Measurements from ENCODE around the gene AHCYL2. TPM values are rescaled to one million over a fixed set of nuclear protein-coding genes. Genes with fewer than 3 reads are reported as not detected.

The AHCYL2 gene
- total and polyA plus RNA-seq, 5 donors from 2014 or later, result 6.2 to 18.5 (median 8.3) TPM

DNA sequence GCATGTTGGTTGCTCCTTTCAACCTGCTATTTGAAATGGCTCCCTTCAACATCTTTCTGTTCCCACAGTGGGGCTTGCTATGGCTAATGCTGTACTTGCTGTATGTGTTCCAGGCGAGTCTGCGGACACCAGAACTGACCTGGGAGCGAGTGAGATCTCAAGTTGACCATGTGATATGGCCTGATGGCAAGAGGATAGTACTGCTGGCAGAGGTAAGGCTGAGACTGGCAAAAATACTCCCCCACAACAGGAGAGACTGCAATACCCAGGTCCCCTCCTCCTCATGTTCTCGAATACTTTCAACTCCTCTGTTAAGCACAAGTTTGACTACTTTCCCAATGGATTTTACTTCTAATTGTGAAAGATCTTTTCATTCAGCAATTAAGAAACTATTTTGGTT lies 197.9 kb downstream of the AHCYL2 start:
- Histone ChIP-seq H3K4me1 (ENCODE audit: control insufficient read depth, insufficient read depth, low read length, poor library complexity, severe bottlenecking) (no peaks in the 10 kb centered on the region), H3K36me3 (ENCODE audit: control insufficient read depth, insufficient read depth, low read length) (peaks cover 18% of the 10 kb centered on the region), H3K27me3 (ENCODE audit: control insufficient read depth, insufficient read depth, low read length) (no peaks in the 10 kb centered on the region), H3K4me3 (ENCODE audit: low read depth, low read length) (no peak overlapping the region), H3K27ac (ENCODE audit: insufficient read depth, low read length, poor library complexity, severe bottlenecking) (no peak overlapping the region), H3K9me3 (ENCODE audit: control insufficient read depth in 2 of 2, low read length in 2 of 2) (no peaks in the 10 kb centered on the region)
- ATAC-seq (ENCODE audit: low read depth in 2 of 2) (no peak), DNase-seq (no peak)
- H3K27ac Mint-ChIP-seq, result no peak overlapping the region
- H3K36me3 Mint-ChIP-seq, result peaks cover 47% of the 10 kb centered on the region
- H3K9me3 Mint-ChIP-seq, result no peaks in the 10 kb centered on the region
- no peak overlapping the region for H3K4me3 Mint-ChIP-seq
- H3K4me1 Mint-ChIP-seq, result peaks cover 0 to 2% (median 0%) of the 10 kb centered on the region in 4 donors
- no peaks in the 10 kb centered on the region for H3K27me3 Mint-ChIP-seq

DNA sequence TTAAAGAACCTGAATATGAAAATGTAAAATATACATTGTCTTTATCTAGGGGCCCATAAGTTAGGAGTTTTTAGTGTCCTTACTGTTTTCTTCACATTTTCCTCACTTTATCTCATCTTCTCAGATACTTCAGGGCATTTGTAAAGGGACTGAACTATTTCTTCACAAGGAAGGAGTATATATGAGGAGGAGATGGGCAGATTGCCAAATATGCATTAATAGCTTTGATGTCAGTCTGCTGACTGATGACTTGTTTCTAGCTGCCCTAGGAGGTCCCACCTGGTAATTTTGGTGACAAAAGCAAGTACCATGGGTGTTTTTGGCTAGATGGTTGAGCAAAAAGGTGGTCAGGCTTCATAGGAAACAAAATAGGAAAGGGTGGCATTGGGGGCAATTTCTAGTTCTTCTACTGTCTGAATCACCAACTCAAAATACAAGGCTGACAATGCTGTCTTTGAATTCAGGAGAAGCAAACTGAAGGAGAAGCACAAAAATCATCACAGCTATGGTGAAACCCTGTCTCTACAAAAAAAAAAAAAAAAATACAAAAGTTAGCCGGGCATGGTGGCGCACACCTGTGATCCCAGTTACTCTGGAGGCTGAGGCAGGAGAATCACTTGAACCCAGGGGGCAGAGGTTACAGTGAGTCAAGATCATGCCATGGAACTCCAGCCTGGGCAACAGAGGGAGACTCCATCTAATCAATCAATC lies 199.0 kb downstream of the AHCYL2 start:
- ATAC-seq (ENCODE audit: low read depth in 2 of 2), result no peak
- Mint-ChIP-seq H3K4me1 (peaks cover 0 to 2% (median under 1%) of the 10 kb centered on the region in 4 donors), H3K27me3 (no peaks in the 10 kb centered on the region), H3K9me3 (no peaks in the 10 kb centered on the region), H3K4me3 (no peak overlapping the region), H3K27ac (peak overlapping the region in 1 of 3 donors; percentile 49), H3K36me3 (peaks cover 47% of the 10 kb centered on the region)
- DNase-seq, result no peak
- H3K4me1 ChIP-seq (ENCODE audit: control insufficient read depth, insufficient read depth, low read length, poor library complexity, severe bottlenecking), result no peaks in the 10 kb centered on the region
- no peak overlapping the region for H3K4me3 ChIP-seq (ENCODE audit: low read depth, low read length)
- H3K27ac ChIP-seq (ENCODE audit: insufficient read depth, low read length, poor library complexity, severe bottlenecking), result no peak overlapping the region
- H3K36me3 ChIP-seq (ENCODE audit: control insufficient read depth, insufficient read depth, low read length), result peaks cover 21% of the 10 kb centered on the region
- H3K9me3 ChIP-seq (ENCODE audit: control insufficient read depth in 2 of 2, low read length in 2 of 2), result no peaks in the 10 kb centered on the region
- H3K27me3 ChIP-seq (ENCODE audit: control insufficient read depth, insufficient read depth, low read length), result no peaks in the 10 kb centered on the region

DNA sequence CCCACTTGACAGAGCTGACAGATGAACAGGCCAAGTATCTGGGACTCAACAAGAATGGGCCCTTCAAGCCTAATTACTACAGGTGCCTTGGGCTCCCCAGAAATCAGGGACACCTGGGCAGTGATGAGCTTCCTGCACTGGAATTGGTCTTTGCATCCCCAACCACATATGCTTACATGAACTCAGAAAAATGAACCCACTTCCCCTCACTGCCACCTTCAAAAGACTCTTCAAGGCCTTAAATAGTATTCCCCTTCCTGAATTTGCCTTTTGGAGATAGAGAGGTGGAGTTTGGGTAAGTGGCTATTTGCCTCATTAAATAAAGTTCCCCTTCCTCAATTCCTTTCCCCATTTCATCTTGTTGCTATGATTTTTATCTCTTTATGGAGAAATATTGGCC lies 201.7 kb downstream of the AHCYL2 start:
- DNase-seq, result no peak
- Mint-ChIP-seq H3K27ac (no peak overlapping the region), H3K4me1 (peaks cover 0 to 2% (median under 1%) of the 10 kb centered on the region in 4 donors), H3K4me3 (no peak overlapping the region), H3K9me3 (no peaks in the 10 kb centered on the region), H3K36me3 (peaks cover 50% of the 10 kb centered on the region), H3K27me3 (no peaks in the 10 kb centered on the region)
- Histone ChIP-seq H3K27me3 (ENCODE audit: control insufficient read depth, insufficient read depth, low read length) (no peaks in the 10 kb centered on the region), H3K27ac (ENCODE audit: insufficient read depth, low read length, poor library complexity, severe bottlenecking) (no peak overlapping the region), H3K4me1 (ENCODE audit: control insufficient read depth, insufficient read depth, low read length, poor library complexity, severe bottlenecking) (no peaks in the 10 kb centered on the region), H3K4me3 (ENCODE audit: low read depth, low read length) (no peak overlapping the region), H3K9me3 (ENCODE audit: control insufficient read depth in 2 of 2, low read length in 2 of 2) (no peaks in the 10 kb centered on the region), H3K36me3 (ENCODE audit: control insufficient read depth, insufficient read depth, low read length) (peaks cover 21% of the 10 kb centered on the region)
- ATAC-seq (ENCODE audit: low read depth in 2 of 2), result no peak

DNA sequence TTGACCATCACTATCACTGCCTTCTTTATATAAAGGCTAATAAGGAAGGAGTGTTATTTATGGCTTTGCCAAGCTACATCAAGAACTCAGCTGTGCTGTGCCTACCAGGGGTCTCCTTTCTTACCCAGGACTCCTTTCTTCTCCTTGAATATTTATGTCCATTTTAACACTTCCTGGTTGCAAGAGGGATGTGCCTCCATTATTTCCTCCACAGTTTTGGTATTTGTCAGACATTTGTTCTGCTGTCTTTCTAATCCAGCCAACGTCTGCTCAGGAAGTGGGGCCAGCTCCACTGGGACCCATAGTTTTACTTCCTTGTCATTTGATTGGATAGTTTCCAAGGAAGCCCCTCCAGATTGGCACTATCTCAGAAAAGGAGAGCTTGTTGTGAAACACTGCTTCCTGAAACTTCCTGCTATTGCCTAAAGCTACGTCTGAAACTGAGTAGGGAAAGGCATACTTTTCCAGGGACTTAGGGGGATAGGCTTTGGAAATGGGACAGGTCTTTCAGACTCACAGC lies 202.8 kb downstream of the AHCYL2 start:
- ATAC-seq (ENCODE audit: low read depth in 2 of 2), result no peak
- H3K9me3 Mint-ChIP-seq, result no peaks in the 10 kb centered on the region
- peaks cover 49% of the 10 kb centered on the region for H3K36me3 Mint-ChIP-seq

DNA sequence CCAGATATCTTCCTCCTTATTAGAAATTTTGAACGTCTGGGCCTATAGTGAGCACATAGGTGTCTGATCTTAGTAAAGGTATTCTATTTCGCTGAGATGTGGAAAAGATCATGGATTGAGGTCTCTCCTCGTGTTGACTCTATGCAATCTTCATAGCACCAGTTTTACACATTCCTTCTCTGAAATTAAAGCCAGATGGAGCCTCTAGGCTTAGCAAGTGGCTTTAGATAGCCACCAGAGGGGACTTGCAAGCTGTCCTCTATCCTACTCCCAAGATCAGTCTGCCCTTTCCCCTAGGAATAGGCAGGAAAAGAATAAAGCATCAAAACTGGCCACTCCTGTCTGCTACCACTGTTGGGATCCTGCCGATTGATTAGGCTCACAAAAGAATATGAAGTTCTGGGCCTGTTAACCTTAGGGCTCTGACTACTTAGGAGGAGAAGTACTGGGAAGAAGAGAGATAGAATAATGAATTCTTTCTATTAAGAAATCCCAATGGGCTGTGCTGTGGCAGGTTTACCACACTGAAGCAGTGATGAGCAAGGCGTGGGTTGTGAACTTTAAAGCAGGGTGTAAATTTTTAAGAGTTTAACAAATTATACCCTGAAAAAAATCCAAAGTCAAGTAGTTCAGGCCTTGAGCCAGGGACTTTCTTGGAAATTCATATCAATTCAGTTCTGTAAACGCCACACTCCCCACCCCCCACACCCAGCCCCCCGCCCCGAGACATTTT lies 207.2 kb downstream of the AHCYL2 start:
- Mint-ChIP-seq H3K27ac (no peak overlapping the region), H3K9me3 (no peaks in the 10 kb centered on the region), H3K27me3 (peaks cover 22% of the 10 kb centered on the region), H3K4me3 (peak overlapping the region in 2 of 4 donors; percentile 10 to 94), H3K36me3 (peaks cover 16% of the 10 kb centered on the region), H3K4me1 (peaks cover 8 to 23% (median 15%) of the 10 kb centered on the region in 4 donors)
- peaks cover 7% of the 10 kb centered on the region for H3K27me3 ChIP-seq (ENCODE audit: control insufficient read depth, insufficient read depth, low read length)
- no peak overlapping the region for H3K4me3 ChIP-seq (ENCODE audit: low read depth, low read length)
- no peak overlapping the region for H3K27ac ChIP-seq (ENCODE audit: insufficient read depth, low read length, poor library complexity, severe bottlenecking)
- peaks cover 16% of the 10 kb centered on the region for H3K4me1 ChIP-seq (ENCODE audit: control insufficient read depth, insufficient read depth, low read length, poor library complexity, severe bottlenecking)
- no peak for ATAC-seq (ENCODE audit: low read depth in 2 of 2)
- no peaks in the 10 kb centered on the region for H3K9me3 ChIP-seq (ENCODE audit: control insufficient read depth in 2 of 2, low read length in 2 of 2)
- peaks cover 4% of the 10 kb centered on the region for H3K36me3 ChIP-seq (ENCODE audit: control insufficient read depth, insufficient read depth, low read length)
- DNase-seq, result no peak

More for the DNA sequence above, 202.8 kb downstream of the AHCYL2 start:
- Mint-ChIP-seq H3K27ac (no peak overlapping the region), H3K4me3 (no peak overlapping the region), H3K4me1 (peaks cover 0 to 3% (median under 1%) of the 10 kb centered on the region in 4 donors), H3K27me3 (peaks cover under 1% of the 10 kb centered on the region)
- Histone ChIP-seq H3K9me3 (ENCODE audit: control insufficient read depth in 2 of 2, low read length in 2 of 2) (no peaks in the 10 kb centered on the region), H3K4me1 (ENCODE audit: control insufficient read depth, insufficient read depth, low read length, poor library complexity, severe bottlenecking) (no peaks in the 10 kb centered on the region), H3K36me3 (ENCODE audit: control insufficient read depth, insufficient read depth, low read length) (peaks cover 18% of the 10 kb centered on the region), H3K27me3 (ENCODE audit: control insufficient read depth, insufficient read depth, low read length) (no peaks in the 10 kb centered on the region), H3K27ac (ENCODE audit: insufficient read depth, low read length, poor library complexity, severe bottlenecking) (no peak overlapping the region), H3K4me3 (ENCODE audit: low read depth, low read length) (no peak overlapping the region)
- DNase-seq, result no peak

DNA sequence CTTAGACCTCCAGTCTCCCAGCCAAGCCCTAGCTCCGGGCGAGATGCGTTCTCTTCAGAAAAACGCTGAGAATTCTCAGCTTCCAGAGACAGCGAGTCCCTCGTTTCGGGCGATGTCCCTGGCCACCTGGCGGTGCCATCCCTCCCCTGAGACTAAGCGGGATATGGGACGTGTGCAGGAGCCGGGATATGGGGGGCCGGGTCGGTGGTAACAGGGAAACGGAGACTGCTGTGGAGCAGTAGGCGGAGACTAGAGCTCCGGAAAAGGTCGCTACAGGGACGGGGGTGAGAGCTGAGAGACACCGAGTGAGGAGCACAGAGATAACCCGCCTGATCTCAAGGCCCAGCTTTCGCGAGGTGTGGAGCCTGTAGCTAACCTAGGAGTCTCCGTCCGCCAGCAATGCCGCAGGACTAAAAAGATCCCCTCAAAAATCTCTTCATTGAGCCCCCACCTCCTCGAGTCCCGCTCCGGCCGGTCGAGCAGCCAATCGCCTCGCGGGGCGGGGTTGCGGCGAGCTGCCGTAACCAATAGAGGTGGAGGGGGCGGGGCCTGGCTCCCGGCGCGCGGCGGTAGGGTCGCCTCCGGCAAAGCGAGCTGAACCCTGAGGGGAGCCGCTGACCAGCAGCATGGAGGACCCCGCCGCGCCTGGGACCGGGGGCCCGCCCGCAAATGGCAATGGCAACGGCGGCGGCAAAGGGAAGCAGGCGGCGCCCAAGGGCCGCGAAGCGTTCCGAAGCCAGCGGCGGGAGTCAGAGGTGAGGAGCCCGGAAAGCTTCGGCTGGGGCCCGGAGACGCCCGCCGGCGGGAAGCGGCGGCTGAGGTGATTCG lies 209.2 kb downstream of the AHCYL2 start, which contains the start of gene STRIP2:
TSS of gene STRIP2 (plus strand) at position 586 of the 828 bp plus-strand sequence. CDS start at position 627, 41 bp downstream.
- Mint-ChIP-seq H3K4me1 (peaks cover 8 to 23% (median 14%) of the 10 kb centered on the region in 4 donors), H3K9me3 (no peaks in the 10 kb centered on the region), H3K36me3 (peaks cover 4% of the 10 kb centered on the region), H3K4me3 (peak within 1 kb of the TSS; percentile 93 to 98 (median 96)), H3K27ac (peak within 1 kb of the TSS; percentile 48 to 79 (median 69)), H3K27me3 (peaks cover 22% of the 10 kb centered on the region)
- peak within 1 kb of the TSS; percentile 90 for H3K4me3 ChIP-seq (ENCODE audit: low read depth, low read length)
- H3K36me3 ChIP-seq (ENCODE audit: control insufficient read depth, insufficient read depth, low read length), result no peaks in the 10 kb centered on the region
- no peaks in the 10 kb centered on the region for H3K9me3 ChIP-seq (ENCODE audit: control insufficient read depth in 2 of 2, low read length in 2 of 2)
- ATAC-seq (ENCODE audit: low read depth in 2 of 2) (peak; percentile 93 to 95), DNase-seq (peak; percentile 88 to 92 (median 91))
- H3K4me1 ChIP-seq (ENCODE audit: control insufficient read depth, insufficient read depth, low read length, poor library complexity, severe bottlenecking), result peaks cover 16% of the 10 kb centered on the region
- peaks cover 7% of the 10 kb centered on the region for H3K27me3 ChIP-seq (ENCODE audit: control insufficient read depth, insufficient read depth, low read length)
- peak within 1 kb of the TSS; percentile 14 for H3K27ac ChIP-seq (ENCODE audit: insufficient read depth, low read length, poor library complexity, severe bottlenecking)

DNA sequence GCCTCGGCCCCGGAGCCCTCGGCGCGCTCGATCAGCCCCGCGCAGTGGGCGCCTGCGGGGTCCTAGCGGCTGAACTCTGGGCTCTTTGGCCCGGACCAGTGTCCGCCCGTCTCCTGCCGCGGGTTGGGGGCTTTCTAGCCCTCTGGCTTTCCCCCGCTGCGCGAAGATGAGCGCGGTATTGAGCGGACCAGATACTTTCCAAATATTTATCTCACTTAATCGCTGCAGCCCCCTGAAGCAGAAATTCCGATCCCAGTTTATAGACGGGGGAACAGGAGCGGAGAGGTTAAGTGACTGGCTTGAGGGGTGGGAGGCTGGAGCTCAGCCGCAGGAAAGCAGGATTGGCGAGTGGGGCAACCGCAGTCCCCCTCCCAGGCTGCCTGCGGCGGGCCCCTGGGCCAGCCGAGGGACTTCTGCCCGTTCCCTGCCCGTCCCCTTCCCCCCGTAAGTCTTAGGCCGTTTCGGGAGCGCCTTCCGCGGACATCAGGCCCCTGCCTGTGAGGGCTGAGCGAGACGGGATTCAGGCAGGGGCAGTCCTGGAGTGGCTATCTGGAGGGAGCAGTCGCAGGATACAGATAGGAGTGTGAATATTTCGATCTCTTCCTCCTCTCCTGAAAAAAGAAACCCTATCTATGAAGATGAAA lies 210.0 kb downstream of the AHCYL2 start:
- H3K36me3 Mint-ChIP-seq, result peaks cover under 1% of the 10 kb centered on the region
- Histone ChIP-seq H3K36me3 (ENCODE audit: control insufficient read depth, insufficient read depth, low read length) (no peaks in the 10 kb centered on the region), H3K4me3 (ENCODE audit: low read depth, low read length) (peak overlapping the region; percentile 66), H3K9me3 (ENCODE audit: control insufficient read depth in 2 of 2, low read length in 2 of 2) (no peaks in the 10 kb centered on the region), H3K27me3 (ENCODE audit: control insufficient read depth, insufficient read depth, low read length) (peaks cover 7% of the 10 kb centered on the region), H3K4me1 (ENCODE audit: control insufficient read depth, insufficient read depth, low read length, poor library complexity, severe bottlenecking) (peaks cover 16% of the 10 kb centered on the region), H3K27ac (ENCODE audit: insufficient read depth, low read length, poor library complexity, severe bottlenecking) (peak overlapping the region; percentile 14)
- no peak overlapping the region for H3K27ac Mint-ChIP-seq
- H3K9me3 Mint-ChIP-seq, result no peaks in the 10 kb centered on the region
- peak overlapping the region; percentile 83 to 97 (median 94) for H3K4me3 Mint-ChIP-seq
- peaks cover 22% of the 10 kb centered on the region for H3K27me3 Mint-ChIP-seq
- no peak for DNase-seq
- no peak for ATAC-seq (ENCODE audit: low read depth in 2 of 2)
- H3K4me1 Mint-ChIP-seq, result peaks cover 8 to 23% (median 14%) of the 10 kb centered on the region in 4 donors

All from CD4-positive, CD25-positive, alpha-beta regulatory T cell (primary cell).